NCI-H69 (cell line): ENCODE results near the gene CDC42BPB.
"Not testable (repeated sequence)": the region's sequence is repeated elsewhere in the genome, so short reads cannot be mapped to it uniquely, and the experiment has no call there.

Source experiments
- DNase-seq: peaks from one replicate; lab custom pipeline; 2025; lab: John Stamatoyannopoulos, UW

The CDC42BPB gene

GRCh38 chr14:102900631-102901571 lies 156.4 kb downstream of the CDC42BPB start:
- no peak for DNase-seq

GRCh38 chr14:102899516-102899900 lies 157.8 kb downstream of the CDC42BPB start:
- DNase-seq = no peak

- DNase-seq = peak; percentile 20
Measured at GRCh38 chr14:102898776-102899515, 158.4 kb downstream of the CDC42BPB start.

GRCh38 chr14:102898298-102898697 lies 159.1 kb downstream of the CDC42BPB start:
- DNase-seq = no peak

GRCh38 chr14:102897299-102898027 lies 159.9 kb downstream of the CDC42BPB start:
- DNase-seq = no peak

GRCh38 chr14:102896735-102897134 lies 160.6 kb downstream of the CDC42BPB start:
- DNase-seq = not testable (repeated sequence)

- DNase-seq = no peak
Measured at GRCh38 chr14:102893452-102893851, 163.9 kb downstream of the CDC42BPB start.

- no peak for DNase-seq
Measured at GRCh38 chr14:102892651-102893050, 164.7 kb downstream of the CDC42BPB start.

- no peak for DNase-seq
Measured at GRCh38 chr14:102891556-102891955, 165.8 kb downstream of the CDC42BPB start.

GRCh38 chr14:102891111-102891510 lies 166.2 kb downstream of the CDC42BPB start:
- DNase-seq = no peak

GRCh38 chr14:102889615-102890014 lies 167.7 kb downstream of the CDC42BPB start:
- DNase-seq = no peak

- no peak for DNase-seq
Measured at GRCh38 chr14:102888748-102889147, 168.6 kb downstream of the CDC42BPB start.

GRCh38 chr14:102885737-102886447 lies 171.5 kb downstream of the CDC42BPB start:
- no peak for DNase-seq

- no peak for DNase-seq
Measured at GRCh38 chr14:102883554-102883953, 173.8 kb downstream of the CDC42BPB start.

GRCh38 chr14:102883089-102883541 lies 174.2 kb downstream of the CDC42BPB start:
- no peak for DNase-seq
